ENCODE data around the gene JMY.

The JMY gene

GRCh38 chr5:79259810-79260209, 23.9 kb downstream of the JMY start:
- Histone ChIP-seq H3K27ac (no peak overlapping the region), H3K36me3 (peaks cover 0 to 10% (median 0%) of the 10 kb centered on the region in 3 donors), H3K4me1 (peaks cover 0 to 17% (median 2%) of the 10 kb centered on the region in 4 donors), H3K9me3 (no peaks in the 10 kb centered on the region), H3K4me3 (no peak overlapping the region), H3K27me3 (no peaks in the 10 kb centered on the region)
- intact Hi-C loops (cut with DNase I; ENCODE audit: low total_unique reads) = no loop called here
- no peak for TF ChIP-seq CTCF (IDR thresholded peaks at IDR 0.05)
- DNase-seq = no peak

GRCh38 chr5:79261897-79262296, 26.0 kb downstream of the JMY start:
- Histone ChIP-seq H3K4me3 (no peak overlapping the region), H3K9me3 (no peaks in the 10 kb centered on the region), H3K36me3 (peaks cover 0 to 10% (median 0%) of the 10 kb centered on the region in 3 donors), H3K4me1 (peaks cover 0 to 7% (median 0%) of the 10 kb centered on the region in 4 donors), H3K27me3 (no peaks in the 10 kb centered on the region), H3K27ac (no peak overlapping the region)
- intact Hi-C loops (cut with DNase I; ENCODE audit: low total_unique reads) = no loop called here
- DNase-seq = no peak
- TF ChIP-seq CTCF (IDR thresholded peaks at IDR 0.05) = no peak

GRCh38 chr5:79263290-79263689, 27.4 kb downstream of the JMY start:
- H3K9me3 ChIP-seq = no peaks in the 10 kb centered on the region

GRCh38 chr5:79267180-79267579, 31.2 kb downstream of the JMY start:
- intact Hi-C loops (cut with DNase I; ENCODE audit: low total_unique reads) = no loop called here
- no peaks in the 10 kb centered on the region for H3K9me3 ChIP-seq
- DNase-seq = no peak
- no peaks in the 10 kb centered on the region for H3K4me1 ChIP-seq
- H3K27ac ChIP-seq = no peak overlapping the region
- H3K27me3 ChIP-seq = no peaks in the 10 kb centered on the region
- TF ChIP-seq CTCF (IDR thresholded peaks at IDR 0.05) = no peak
- H3K36me3 ChIP-seq = peaks cover 0 to 6% (median 0%) of the 10 kb centered on the region in 3 donors
- no peak overlapping the region for H3K4me3 ChIP-seq

More at GRCh38 chr5:79263290-79263689, 27.4 kb downstream of the JMY start:
- no peak for TF ChIP-seq CTCF (IDR thresholded peaks at IDR 0.05)
- intact Hi-C loops (cut with DNase I; ENCODE audit: low total_unique reads) = no loop called here
- no peak for DNase-seq
- H3K27me3 ChIP-seq = no peaks in the 10 kb centered on the region
- peaks cover 0 to 7% (median 0%) of the 10 kb centered on the region in 4 donors for H3K4me1 ChIP-seq
- H3K4me3 ChIP-seq = no peak overlapping the region
- H3K36me3 ChIP-seq = peaks cover 0 to 10% (median 0%) of the 10 kb centered on the region in 3 donors
- H3K27ac ChIP-seq = no peak overlapping the region

GRCh38 chr5:79269733-79270166, 33.8 kb downstream of the JMY start:
- Histone ChIP-seq H3K9me3 (no peaks in the 10 kb centered on the region), H3K27me3 (no peaks in the 10 kb centered on the region), H3K27ac (no peak overlapping the region), H3K4me1 (no peaks in the 10 kb centered on the region), H3K4me3 (no peak overlapping the region), H3K36me3 (no peaks in the 10 kb centered on the region)
- no peak for TF ChIP-seq CTCF (IDR thresholded peaks at IDR 0.05)
- DNase-seq = no peak
- intact Hi-C loops (cut with DNase I; ENCODE audit: low total_unique reads) = no loop called here

GRCh38 chr5:79273341-79273740, 37.4 kb downstream of the JMY start:
- no peak for TF ChIP-seq CTCF (IDR thresholded peaks at IDR 0.05)
- Histone ChIP-seq H3K27ac (no peak overlapping the region), H3K4me1 (no peaks in the 10 kb centered on the region), H3K36me3 (no peaks in the 10 kb centered on the region), H3K9me3 (no peaks in the 10 kb centered on the region), H3K27me3 (no peaks in the 10 kb centered on the region), H3K4me3 (no peak overlapping the region)
- intact Hi-C loops (cut with DNase I; ENCODE audit: low total_unique reads) = no loop called here
- no peak for DNase-seq

All from tibial artery (tissue), 4 donors.